DOHH2 (cell line): ENCODE data around the gene SUGCT.

Experiments
- EZH2phosphoT487 ChIP-seq: fragments of 200-600 bp; sonication (generic); IDR thresholded peaks from 2 replicates; pipeline ENCODE4 v1.6.1; 2017; ENCODE audit warnings: borderline replicate concordance, mild to moderate bottlenecking, antibody characterized with exemption, low read length, moderate library complexity, mixed read lengths
- TF ChIP-seq, protein P1 (sequence below): fragments of 200-600 bp; sonication (generic); IDR thresholded peaks from one replicate; pipeline ENCODE4 v1.5.1; 2014; ENCODE audit warnings: antibody characterized with exemption, mild to moderate bottlenecking, low read depth, low read length; ENCODE audit not compliant: poor library complexity, severe bottlenecking

DNA sequence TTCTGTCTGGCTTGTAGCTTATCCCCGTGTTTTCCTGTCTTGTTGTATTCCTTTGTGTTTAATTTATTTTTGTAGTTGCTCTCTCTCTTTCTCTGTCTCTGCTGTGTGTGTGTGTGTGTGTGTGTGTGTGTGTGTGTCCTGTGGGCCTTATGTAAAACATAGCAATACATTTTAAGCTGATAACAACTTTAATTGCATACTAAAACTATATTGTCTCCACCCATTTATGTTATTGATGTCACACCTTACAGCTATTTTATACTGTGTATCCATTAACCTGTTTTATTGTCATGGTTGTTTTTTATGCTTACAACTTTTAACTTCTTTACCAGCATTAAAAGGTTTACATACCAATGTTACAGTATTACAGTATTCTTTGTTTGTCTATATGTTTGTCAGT, 293.6 kb downstream of the SUGCT start:
- TF ChIP-seq, protein P1, sequence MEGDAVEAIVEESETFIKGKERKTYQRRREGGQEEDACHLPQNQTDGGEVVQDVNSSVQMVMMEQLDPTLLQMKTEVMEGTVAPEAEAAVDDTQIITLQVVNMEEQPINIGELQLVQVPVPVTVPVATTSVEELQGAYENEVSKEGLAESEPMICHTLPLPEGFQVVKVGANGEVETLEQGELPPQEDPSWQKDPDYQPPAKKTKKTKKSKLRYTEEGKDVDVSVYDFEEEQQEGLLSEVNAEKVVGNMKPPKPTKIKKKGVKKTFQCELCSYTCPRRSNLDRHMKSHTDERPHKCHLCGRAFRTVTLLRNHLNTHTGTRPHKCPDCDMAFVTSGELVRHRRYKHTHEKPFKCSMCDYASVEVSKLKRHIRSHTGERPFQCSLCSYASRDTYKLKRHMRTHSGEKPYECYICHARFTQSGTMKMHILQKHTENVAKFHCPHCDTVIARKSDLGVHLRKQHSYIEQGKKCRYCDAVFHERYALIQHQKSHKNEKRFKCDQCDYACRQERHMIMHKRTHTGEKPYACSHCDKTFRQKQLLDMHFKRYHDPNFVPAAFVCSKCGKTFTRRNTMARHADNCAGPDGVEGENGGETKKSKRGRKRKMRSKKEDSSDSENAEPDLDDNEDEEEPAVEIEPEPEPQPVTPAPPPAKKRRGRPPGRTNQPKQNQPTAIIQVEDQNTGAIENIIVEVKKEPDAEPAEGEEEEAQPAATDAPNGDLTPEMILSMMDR, result no peak
- TF ChIP-seq EZH2phosphoT487, result no peak
